HCT116 (cell line): ENCODE measurements around the gene LCN1. TPM values are rescaled to one million over a fixed set of nuclear protein-coding genes. Genes with fewer than 3 reads are reported as not detected.

Experiments used
- ATAC-seq: fragments of 200-7000 bp; cut with Tn5 transposase; 2 replicates; pipeline ENCODE4 v1.9.1; 2020; ENCODE audit warnings: mild to moderate bottlenecking, moderate library complexity
- BruUV-seq: library from RNA; stranded (reverse); fragments of 400-500 nt; replicated peaks from 2 replicates; lab custom pipeline; 2021; lab: Mats Ljungman, UMichigan
- CTCF ChIA-PET: fragments of 300-600 bp; sonication (Branson Sonifier 250); formaldehyde crosslinking; loops from one replicate; lab custom pipeline; 2021; ENCODE audit warnings: antibody characterized with exemption; lab: Charles Lee
- POLR2A ChIA-PET: fragments of 300-600, 350-600 bp; sonication (Branson Sonifier 250); formaldehyde crosslinking; loops from one replicate; lab custom pipeline; 2021; ENCODE audit warnings: antibody characterized with exemption; lab: Charles Lee
- RAD21 ChIA-PET, 2 experiments: fragments of 300-600 bp; sonication (Branson Sonifier 250); formaldehyde crosslinking; loops; one replicate each; lab custom pipeline; 2023; ENCODE audit warnings: low total read pairs in 2 of 2; ENCODE audit not compliant: uncharacterized antibody in 2 of 2, unreplicated experiment in 2 of 2, low non-redundant PET in 1 of 2; lab: Charles Lee
- DNase-seq: peaks from one replicate; pipeline ENCODE4 v3.0.0-alpha.2; 2010; ENCODE audit warnings: low read depth, low spot score
- H2AFZ ChIP-seq: fragments of 200-600 bp; shearing (Covaris generic), sonication (generic); 2 replicates; pipeline ENCODE4 v1.6.1; 2017; ENCODE audit warnings: low read depth, mixed run types, mixed read lengths, antibody characterized with exemption, low read length; ENCODE audit not compliant: poor library complexity, severe bottlenecking
- H3K27ac ChIP-seq: 2 replicates; pipeline ENCODE4 v1.5.1; 2012; ENCODE audit warnings: low read depth, low read length
- H3K27me3 ChIP-seq: fragments of 200-600 bp; sonication (generic); 2 replicates; pipeline ENCODE4 v1.6.1; 2016; ENCODE audit warnings: mixed run types, low read length, mixed read lengths; ENCODE audit not compliant: insufficient read depth
- H3K36me3 ChIP-seq, 2 experiments: fragments of 200-500 bp in 1 of 2; fragments of 200-600 bp in 1 of 2; sonication (Bioruptor generic) in 1 of 2; sonication (generic) in 1 of 2; 2 replicates each; pipeline versions ENCODE4 v1.5.1 to v1.6.1; 2014 to 2016; ENCODE audit warnings: low read length in 2 of 2, inconsistent platforms in 1 of 2, mixed read lengths in 1 of 2, mixed run types in 1 of 2; ENCODE audit not compliant: insufficient read depth in 2 of 2, control insufficient read depth in 1 of 2
- H3K4me1 ChIP-seq, 2 experiments: fragments of 200-600 bp in 1 of 2; sonication (generic) in 1 of 2; 2 replicates each; pipeline versions ENCODE4 v1.5.1 to v1.6.1; 2012 to 2017; ENCODE audit warnings: low read length in 2 of 2, inconsistent platforms in 1 of 2, mild to moderate bottlenecking in 1 of 2, mixed read lengths in 1 of 2, mixed run types in 1 of 2, moderate library complexity in 1 of 2; ENCODE audit not compliant: insufficient read depth in 2 of 2, control insufficient read depth in 1 of 2
- H3K4me2 ChIP-seq: fragments of 200-600 bp; sonication (generic); 2 replicates; pipeline ENCODE4 v1.6.1; 2017; ENCODE audit warnings: mixed run types, low read length, mixed read lengths
- H3K4me3 ChIP-seq, 2 experiments: fragments of 200-600 bp in 1 of 2; sonication (generic) in 1 of 2; replicated peaks in 1 of 2; 2 replicates each; pipeline ENCODE4 v1.5.1; 2011 to 2016; ENCODE audit warnings: low read length in 2 of 2, control low read depth in 1 of 2, low read depth in 1 of 2, mild to moderate bottlenecking in 1 of 2, mixed read lengths in 1 of 2, mixed run types in 1 of 2
- H3K79me2 ChIP-seq: fragments of 200-600 bp; sonication (generic); 2 replicates; pipeline ENCODE4 v1.6.1; 2017; ENCODE audit warnings: mild to moderate bottlenecking, mixed run types, low read length, moderate library complexity, mixed read lengths; ENCODE audit not compliant: insufficient read depth
- H3K9ac ChIP-seq: fragments of 200-600 bp; sonication (generic); 2 replicates; pipeline ENCODE4 v1.6.1; 2016; ENCODE audit warnings: low read length, mixed read lengths
- H3K9me2 ChIP-seq: fragments of 200-600 bp; sonication (generic), shearing (Covaris generic); 2 replicates; pipeline ENCODE4 v1.6.1; 2017; ENCODE audit warnings: mixed run types, mild to moderate bottlenecking, moderate library complexity; ENCODE audit not compliant: insufficient read depth
- H3K9me3 ChIP-seq, 2 experiments: fragments of 200-500 bp in 1 of 2; fragments of 200-600 bp in 1 of 2; sonication (Bioruptor generic) in 1 of 2; sonication (generic) in 1 of 2; 2 replicates each; pipeline ENCODE4 v1.6.1; 2014 to 2017; ENCODE audit warnings: low read length in 2 of 2, mixed read lengths in 2 of 2, inconsistent platforms in 1 of 2, low read depth in 1 of 2, mild to moderate bottlenecking in 1 of 2, mixed run types in 1 of 2, moderate library complexity in 1 of 2; ENCODE audit not compliant: control insufficient read depth in 1 of 2, insufficient read depth in 1 of 2
- H4K20me1 ChIP-seq: fragments of 200-600 bp; sonication (generic), shearing (Covaris generic); 2 replicates; pipeline ENCODE4 v1.6.1; 2017; ENCODE audit warnings: mixed run types, mild to moderate bottlenecking, moderate library complexity; ENCODE audit not compliant: insufficient read depth
- ATF3 ChIP-seq: IDR thresholded peaks from 2 replicates; pipeline ENCODE4 v1.6.1; 2012
- CBX3 ChIP-seq: IDR thresholded peaks from 2 replicates; pipeline ENCODE4 v1.6.1; 2012; ENCODE audit warnings: low read depth
- CTCF ChIP-seq, 3 experiments: fragments of 200-600 bp in 1 of 3; sonication (generic) in 1 of 3; IDR thresholded peaks in 2 of 3; conservative IDR thresholded peaks in 1 of 3; 2 replicates each; pipeline ENCODE4 v1.5.1; 2012 to 2017; ENCODE audit warnings: low read depth in 2 of 3, low read length in 2 of 3, antibody characterized with exemption in 1 of 3, borderline replicate concordance in 1 of 3, control low read depth in 1 of 3, mild to moderate bottlenecking in 1 of 3, mixed read lengths in 1 of 3, mixed run types in 1 of 3, moderate library complexity in 1 of 3; ENCODE audit not compliant: insufficient read depth in 1 of 3
- EZH2 ChIP-seq: fragments of 200-600 bp; sonication (generic); IDR thresholded peaks from 2 replicates; pipeline ENCODE4 v1.6.1; 2017; ENCODE audit warnings: antibody characterized with exemption, mixed run types
- FOSL1 ChIP-seq: IDR thresholded peaks from 2 replicates; pipeline ENCODE4 v1.6.1; 2012; ENCODE audit warnings: low read depth
- POLR2A ChIP-seq: IDR thresholded peaks from 2 replicates; pipeline ENCODE4 v1.7.0; 2011; ENCODE audit warnings: borderline replicate concordance; ENCODE audit not compliant: insufficient read depth, insufficient read length; ENCODE audit errors: extremely low read depth
- POLR2AphosphoS5 ChIP-seq: IDR thresholded peaks from 2 replicates; pipeline ENCODE4 v1.6.1; 2011; ENCODE audit warnings: mild to moderate bottlenecking, low read depth, low read length, moderate library complexity
- SIN3A ChIP-seq: IDR thresholded peaks from 2 replicates; pipeline ENCODE4 v1.6.1; 2012; ENCODE audit warnings: low read depth
- SRF ChIP-seq: IDR thresholded peaks from 2 replicates; pipeline ENCODE4 v1.6.1; 2012; ENCODE audit warnings: low read depth
- YY1 ChIP-seq: IDR thresholded peaks from 2 replicates; pipeline ENCODE4 v1.6.1; 2011; ENCODE audit warnings: low read length, low read depth, moderate library complexity, mild to moderate bottlenecking; ENCODE audit not compliant: insufficient replicate concordance; ENCODE audit errors: extremely low read depth
- ZFX ChIP-seq: fragments of 450-650 bp; IDR thresholded peaks from 2 replicates; pipeline ENCODE4 v1.6.1; 2017
- intact Hi-C: fragments of 100-400 bp; cut with micrococcal nuclease; formaldehyde crosslinking; loops from 2 replicates; pipeline ENCODE4 v1.10.0; 2022
- total RNA-seq: library from RNA; stranded (reverse); gene quantifications from one replicate; pipeline ENCODE4 v1.2.1, GENCODE V29; 2021; ENCODE audit not compliant: unreplicated experiment
- TF ChIP-seq, protein P1 (sequence below): IDR thresholded peaks from 2 replicates; pipeline ENCODE4 v1.6.1; 2011; ENCODE audit warnings: mild to moderate bottlenecking, low read length, moderate library complexity; ENCODE audit not compliant: insufficient replicate concordance; ENCODE audit errors: extremely low read depth

Gene LCN1
- total RNA-seq, 1 experiment from 2014 or later = not detected

DNA sequence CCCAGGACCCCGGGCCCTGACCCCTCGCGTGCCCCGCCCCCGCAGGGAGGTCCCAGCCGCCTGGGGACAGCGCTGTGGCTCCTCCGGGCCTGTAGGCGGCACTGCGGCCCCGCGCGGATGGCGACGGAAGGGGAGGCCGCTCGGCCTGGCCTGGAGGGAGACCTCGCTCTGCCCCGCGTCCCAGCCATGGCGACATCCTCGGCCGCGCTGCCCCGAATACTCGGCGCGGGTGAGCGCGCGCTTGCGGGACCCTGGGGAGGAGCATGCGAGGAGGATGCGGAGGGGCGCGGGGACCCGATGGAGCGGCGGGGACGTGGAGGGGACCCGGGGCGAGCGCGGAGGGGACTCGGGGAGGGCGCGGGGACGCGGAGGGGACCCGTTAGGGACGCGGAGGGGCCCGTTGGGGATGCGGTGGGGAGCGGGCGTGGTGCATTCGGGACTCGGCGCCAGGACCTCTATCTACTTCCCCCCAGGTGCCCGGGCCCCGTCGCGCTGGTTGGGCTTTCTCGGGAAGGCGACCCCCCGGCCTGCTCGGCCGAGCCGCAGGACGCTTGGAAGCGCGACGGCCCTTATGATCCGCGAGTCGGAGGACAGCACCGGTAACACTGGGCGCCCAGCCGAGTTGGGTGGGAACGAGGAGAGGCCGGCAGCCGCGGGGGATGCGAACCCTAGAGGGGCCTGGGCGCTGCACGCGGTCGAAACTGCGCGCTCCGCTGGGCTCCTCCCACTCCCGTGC lies 20.5 kb upstream of the LCN1 start, which contains the start of gene MRPS2:
Gene MRPS2, plus strand, starts transcription at position 158 of the 736 bp plus-strand sequence. Its CDS starts 29 bp downstream, at position 187.
- peaks cover 40% of the 10 kb centered on the region for H3K79me2 ChIP-seq
- H3K27ac ChIP-seq = peak within 1 kb of the TSS; percentile 73
- ChIA-PET CTCF (no interaction called here), POLR2A (no interaction called here), RAD21 (no interaction called here)
- ATAC-seq (peak; percentile 84), DNase-seq (peak; percentile 61)
- peaks cover 11 to 39% of the 10 kb centered on the region in 2 experiments for H3K36me3 ChIP-seq
- peaks cover 4% of the 10 kb centered on the region; the same call in 1 of the 2 replicates for H4K20me1 ChIP-seq
- intact Hi-C loops = no loop called here
- peak within 1 kb of the TSS; percentile 95 for H3K4me2 ChIP-seq
- H3K9ac ChIP-seq = peak within 1 kb of the TSS; percentile 98
- peaks cover 11 to 41% of the 10 kb centered on the region in 2 experiments for H3K4me1 ChIP-seq
- peak within 1 kb of the TSS; percentile 63 for H2AFZ ChIP-seq
- H3K9me3 ChIP-seq = no peaks in the 10 kb centered on the region
- H3K9me2 ChIP-seq = no peaks in the 10 kb centered on the region
- no TSS peak for BruUV-seq
- TF ChIP-seq EZH2 (no peak), CTCF (IDR thresholded peaks at IDR 0.05 in 2 of 3, conservative IDR thresholded peaks at IDR 0.05 in 1 of 3; ENCODE audit: borderline replicate concordance in 1 of 3, insufficient read depth in 1 of 3, low read depth in 2 of 3, low read length in 2 of 3) (peak in 2 of 3 experiments; percentile 73 to 89; a peak in 4 of 6 replicates), ZFX (peak; percentile 99), SIN3A (no peak), SRF (no peak), CBX3 (no peak), ATF3 (no peak), POLR2A (peak; percentile 29), POLR2AphosphoS5 (peak; percentile 76), FOSL1 (no peak), YY1 (peak; percentile 88)
- TF ChIP-seq, protein P1, sequence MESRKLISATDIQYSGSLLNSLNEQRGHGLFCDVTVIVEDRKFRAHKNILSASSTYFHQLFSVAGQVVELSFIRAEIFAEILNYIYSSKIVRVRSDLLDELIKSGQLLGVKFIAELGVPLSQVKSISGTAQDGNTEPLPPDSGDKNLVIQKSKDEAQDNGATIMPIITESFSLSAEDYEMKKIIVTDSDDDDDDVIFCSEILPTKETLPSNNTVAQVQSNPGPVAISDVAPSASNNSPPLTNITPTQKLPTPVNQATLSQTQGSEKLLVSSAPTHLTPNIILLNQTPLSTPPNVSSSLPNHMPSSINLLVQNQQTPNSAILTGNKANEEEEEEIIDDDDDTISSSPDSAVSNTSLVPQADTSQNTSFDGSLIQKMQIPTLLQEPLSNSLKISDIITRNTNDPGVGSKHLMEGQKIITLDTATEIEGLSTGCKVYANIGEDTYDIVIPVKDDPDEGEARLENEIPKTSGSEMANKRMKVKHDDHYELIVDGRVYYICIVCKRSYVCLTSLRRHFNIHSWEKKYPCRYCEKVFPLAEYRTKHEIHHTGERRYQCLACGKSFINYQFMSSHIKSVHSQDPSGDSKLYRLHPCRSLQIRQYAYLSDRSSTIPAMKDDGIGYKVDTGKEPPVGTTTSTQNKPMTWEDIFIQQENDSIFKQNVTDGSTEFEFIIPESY = peak; percentile 13
- H3K27me3 ChIP-seq = no peaks in the 10 kb centered on the region
- peak within 1 kb of the TSS; percentile 78 to 79 for H3K4me3 ChIP-seq
